Neural cell (in vitro differentiated cells): ENCODE measurements around the gene TSPAN4.

Experiments used
- CTCF ChIP-seq: fragments of 450-650 bp; IDR thresholded peaks from 2 replicates; pipeline ENCODE4 v1.5.1; 2014; ENCODE audit warnings: antibody characterized with exemption, mild to moderate bottlenecking, moderate library complexity; ENCODE audit not compliant: poor library complexity, severe bottlenecking
- EP300 ChIP-seq: fragments of 450-650 bp; conservative IDR thresholded peaks from 2 replicates; pipeline ENCODE4 v1.6.1; 2014; ENCODE audit warnings: antibody characterized with exemption, mild to moderate bottlenecking, moderate library complexity; ENCODE audit not compliant: poor library complexity, severe bottlenecking
- EZH2 ChIP-seq: fragments of 200-600, 300-800 bp; shearing (Covaris generic), sonication (generic); IDR thresholded peaks from 2 replicates; pipeline ENCODE4 v1.6.1; 2014; ENCODE audit warnings: antibody characterized with exemption, low read length, borderline replicate concordance, mild to moderate bottlenecking; ENCODE audit not compliant: insufficient read depth, poor library complexity, severe bottlenecking
- MXI1 ChIP-seq: fragments of 450-650 bp; conservative IDR thresholded peaks from 2 replicates; pipeline ENCODE4 v1.6.1; 2014; ENCODE audit warnings: antibody characterized with exemption, mild to moderate bottlenecking; ENCODE audit not compliant: poor library complexity, severe bottlenecking
- REST ChIP-seq: IDR thresholded peaks from 2 replicates; pipeline ENCODE4 v1.6.1; 2012; ENCODE audit warnings: borderline replicate concordance
- SMC3 ChIP-seq: fragments of 450-650 bp; conservative IDR thresholded peaks from 2 replicates; pipeline ENCODE4 v1.6.1; 2014; ENCODE audit warnings: antibody characterized with exemption, mild to moderate bottlenecking, moderate library complexity; ENCODE audit not compliant: poor library complexity
- TAF1 ChIP-seq: IDR thresholded peaks from 2 replicates; pipeline ENCODE4 v1.6.1; 2012; ENCODE audit warnings: low read depth

GRCh38 chr11:873706-874105, 31.1 kb downstream of the TSPAN4 start:
- TF ChIP-seq CTCF, result no peak
- TF ChIP-seq EP300, result no peak
- TF ChIP-seq SMC3, result no peak
- no peak for TF ChIP-seq REST
- TF ChIP-seq EZH2, result no peak
- no peak for TF ChIP-seq TAF1
- no peak for TF ChIP-seq MXI1
